K562 (cell line): Measurements from ENCODE around the gene GPS2. TPM values are rescaled to one million over a fixed set of nuclear protein-coding genes. Genes with fewer than 3 reads are reported as not detected.

Source experiments
- ATAC-seq: fragments of 200-7000 bp; cut with Tn5 transposase; 3 replicates; pipeline ENCODE4 v1.9.1; 2020; ENCODE audit warnings: moderate library complexity
- BruUV-seq: library from RNA; stranded (reverse); fragments of 400-500 nt; replicated peaks from 2 replicates; lab custom pipeline; 2021; lab: Mats Ljungman, UMichigan
- CTCF ChIA-PET: fragments of 300-600 bp; formaldehyde crosslinking; extraction: SDS; loops from one replicate; lab custom pipeline; 2021; ENCODE audit warnings: low intra/inter-chr PET ratio; lab: Yijun Ruan, JAX
- POLR2A ChIA-PET: fragments of 300-600, 350-650 bp; sonication (Branson Sonifier 250); formaldehyde crosslinking; extraction: SDS; loops from one replicate; lab custom pipeline; 2021; ENCODE audit warnings: antibody characterized with exemption, inconsistent platforms; lab: Yijun Ruan, JAX
- DNase-seq, 4 experiments: peaks; one replicate each; pipeline versions ENCODE4 v3.0.0 to v3.0.0-alpha.2; 2011 to 2018; ENCODE audit warnings: low spot score in 3 of 4, mixed read lengths in 3 of 4; ENCODE audit errors: extremely low read depth in 1 of 4
- FAIRE-seq: peaks from 2 replicates; lab custom pipeline; 2011; peaks lifted over from hg19 to GRCh38; lab: Jason Lieb, UNC
- H2AFZ ChIP-seq: 2 replicates; pipeline ENCODE4 v1.6.0; 2011; ENCODE audit warnings: low read depth, low read length, control low read depth, inconsistent platforms
- H3K27ac ChIP-seq: fragments of 200-600 bp; 3 replicates; pipeline ENCODE4 v1.8.0; 2011; ENCODE audit warnings: low read depth, mild to moderate bottlenecking, control low read depth, inconsistent platforms, low read length, moderate library complexity, mixed read lengths; ENCODE audit errors: extremely low read depth
- H3K27me3 ChIP-seq, 2 experiments: fragments of 300-600 bp in 1 of 2; 2 replicates in 1 of 2; 3 replicates in 1 of 2; pipeline versions ENCODE4 v1.6.0 to v1.8.0; 2011; ENCODE audit warnings: inconsistent platforms in 2 of 2, low read length in 2 of 2, mild to moderate bottlenecking in 1 of 2, mixed read lengths in 1 of 2, moderate library complexity in 1 of 2; ENCODE audit not compliant: control insufficient read depth in 2 of 2, insufficient read depth in 2 of 2
- H3K36me3 ChIP-seq: fragments of 300-600 bp; 3 replicates; pipeline ENCODE4 v1.8.0; 2011; ENCODE audit warnings: mild to moderate bottlenecking, low read length, inconsistent platforms; ENCODE audit not compliant: control insufficient read depth, insufficient read depth
- H3K4me1 ChIP-seq, 2 experiments: fragments of 200-600 bp in 1 of 2; replicated peaks in 1 of 2; 2 replicates in 1 of 2; 3 replicates in 1 of 2; pipeline versions ENCODE4 v1.5.1 to v1.8.0; 2011; ENCODE audit warnings: inconsistent platforms in 2 of 2, low read length in 2 of 2, mild to moderate bottlenecking in 1 of 2, mixed read lengths in 1 of 2, moderate library complexity in 1 of 2; ENCODE audit not compliant: control insufficient read depth in 2 of 2, insufficient read depth in 2 of 2
- H3K4me2 ChIP-seq: 2 replicates; pipeline ENCODE4 v1.6.1; 2011; ENCODE audit warnings: low read length, control low read depth, inconsistent platforms, mixed read lengths; ENCODE audit not compliant: insufficient read depth
- H3K4me3 ChIP-seq: fragments of 200-600 bp; sonication (generic), shearing (Covaris generic); 2 replicates; pipeline ENCODE4 v1.5.1; 2016; ENCODE audit warnings: control low read depth, inconsistent platforms
- H3K79me2 ChIP-seq: fragments of 200-600 bp; 3 replicates; pipeline ENCODE4 v1.8.0; 2011; ENCODE audit warnings: low read length, inconsistent platforms; ENCODE audit not compliant: control insufficient read depth, insufficient read depth
- H3K9ac ChIP-seq, 2 experiments: 2 replicates each; pipeline versions ENCODE4 v1.6.0 to v1.6.1; 2011; ENCODE audit warnings: low read depth in 2 of 2, low read length in 2 of 2, control low read depth in 1 of 2, inconsistent platforms in 1 of 2, mild to moderate bottlenecking in 1 of 2, mixed read lengths in 1 of 2; ENCODE audit not compliant: insufficient read depth in 1 of 2
- H3K9me1 ChIP-seq: one replicate; pipeline ENCODE4 v1.6.0; 2011; ENCODE audit warnings: inconsistent platforms, mild to moderate bottlenecking, low read length, moderate library complexity; ENCODE audit not compliant: control insufficient read depth, insufficient read depth
- H3K9me3 ChIP-seq: replicated peaks from 2 replicates; pipeline ENCODE4 v1.5.1; 2011; ENCODE audit warnings: low read depth, low read length, inconsistent platforms; ENCODE audit not compliant: control insufficient read depth, insufficient read depth
- H4K20me1 ChIP-seq: replicated peaks from 2 replicates; pipeline ENCODE4 v1.6.1; 2011; ENCODE audit warnings: low read length, inconsistent platforms, mixed read lengths; ENCODE audit not compliant: control insufficient read depth, insufficient read depth
- CBFB ChIP-seq: sonication (generic); formaldehyde crosslinking; IDR thresholded peaks from 2 replicates; pipeline ENCODE4 v1.4.0; 2020; ENCODE audit warnings: mild to moderate bottlenecking, missing genetic modification reagents
- CREB1 ChIP-seq, 2 experiments: sonication (generic) in 1 of 2; formaldehyde crosslinking in 1 of 2; IDR thresholded peaks; 2 replicates each; pipeline versions ENCODE4 v1.6.1 to v1.8.0; 2012 to 2022; ENCODE audit warnings: inconsistent platforms in 1 of 2, mild to moderate bottlenecking in 1 of 2, missing genetic modification reagents in 1 of 2, moderate library complexity in 1 of 2
- EGR1 ChIP-seq: fragments of 450-650 bp; conservative IDR thresholded peaks from 2 replicates; pipeline ENCODE4 v1.6.1; 2017; ENCODE audit warnings: mild to moderate bottlenecking
- FOXA3 ChIP-seq, 2 experiments: fragments of 450-650 bp in 1 of 2; sonication (generic) in 1 of 2; formaldehyde crosslinking; IDR thresholded peaks in 1 of 2; conservative IDR thresholded peaks in 1 of 2; 2 replicates each; pipeline versions ENCODE4 v1.4.0 to v1.8.0; 2020 to 2022; ENCODE audit warnings: mild to moderate bottlenecking in 2 of 2, missing genetic modification reagents in 1 of 2
- RBM22 ChIP-seq: fragments of 200-400 bp; formaldehyde crosslinking; IDR thresholded peaks from 2 replicates; pipeline ENCODE4 v1.6.1; 2018; ENCODE audit warnings: low read length, low read depth; ENCODE audit not compliant: poor library complexity, severe bottlenecking
- SAFB ChIP-seq: fragments of 200-400 bp; formaldehyde crosslinking; IDR thresholded peaks from 2 replicates; pipeline ENCODE4 v1.6.1; 2017; ENCODE audit warnings: low read depth, low read length, borderline replicate concordance
- WGBS: fragments of 100-300 bp; shearing (Covaris generic); methylation state at CpG from one replicate; pipeline ENCODE4 v1.1.6; 2016; ENCODE audit warnings: low coverage, mixed read lengths; ENCODE audit not compliant: insufficient coverage; ENCODE audit errors: missing lambda C conversion rate; 5-methylcytosine and 5-hydroxymethylcytosine counted together
- in situ Hi-C: fragments of 300-500 bp; cut with MboI; formaldehyde crosslinking; loops from 4 replicates; pipeline ENCODE4 v1.15.0; 2018; ENCODE audit warnings: inconsistent platforms, mixed read lengths
- intact Hi-C: fragments of 100-400 bp; cut with micrococcal nuclease; formaldehyde crosslinking; loops from 2 replicates; pipeline ENCODE4 v1.14.2; 2022
- polyA plus RNA-seq, 8 experiments: library from polyadenylated mRNA; depleted of rRNA in 4 of 8; stranded (reverse) in 5 of 8; unstranded in 3 of 8; fragments of >200 nt; fragmentation: Nextera tagmentation in 2 of 8; fragmentation: Illumina TruSeq in 1 of 8; extraction: Ambion mirVana in 2 of 8; extraction: Trizol in 1 of 8; gene quantifications; 2 replicates each; pipeline versions ENCODE4 v1.2.1 to v1.2.3, GENCODE V29; 2011 to 2014; ENCODE audit warnings: inconsistent platforms in 1 of 8, missing spikeins in 1 of 8
- total RNA-seq, 7 experiments: library from RNA; depleted of rRNA in 6 of 7; stranded (reverse); fragments of >200 nt in 6 of 7; fragmentation: Illumina TruSeq in 2 of 7; extraction: Trizol in 2 of 7; gene quantifications; 2 replicates each; pipeline versions ENCODE4 v1.2.1 to v1.2.3, GENCODE V29; 2011 to 2021; ENCODE audit warnings: low replicate concordance in 1 of 7

Gene GPS2
- total and polyA plus RNA-seq, 9 of the 15 experiments (the other 6 are each of a cell fraction or from before 2014, with no cell fraction given) = 18.3 to 75.7 (median 37.0) TPM

GRCh38 chr17:7327501-7327900 lies 12.3 kb upstream of the GPS2 start:
- peaks cover 41% of the 10 kb centered on the region; the same call in 2 of the 3 replicates for H3K36me3 ChIP-seq
- no TSS peak for BruUV-seq
- ChIA-PET POLR2A (no interaction called here), CTCF (no interaction called here)
- no peaks in the 10 kb centered on the region for H4K20me1 ChIP-seq
- peak overlapping the region in 1 of 2 experiments; percentile 78; a peak in 2 of 4 replicates for H3K9ac ChIP-seq
- no peaks in the 10 kb centered on the region for H3K27me3 ChIP-seq
- TF ChIP-seq EGR1 (peak; percentile 36), CBFB (CRISPR knock-in tag) (no peak)
- WGBS = 92% methylated on average over 7 of the region's 17 CpGs
- H3K4me3 ChIP-seq = peak overlapping the region; percentile 78; the same call in 1 of the 2 replicates
- no peak for ATAC-seq
- no peak for DNase-seq
- no peak overlapping the region for H2AFZ ChIP-seq
- intact Hi-C loops = no loop called here
- in situ Hi-C loops = no loop called here
- H3K9me1 ChIP-seq = no peaks in the 10 kb centered on the region
- H3K4me1 ChIP-seq = peaks cover 11 to 42% of the 10 kb centered on the region in 2 experiments
- FAIRE-seq = no peak
- H3K4me2 ChIP-seq = peak overlapping the region; percentile 93; the same call in 1 of the 2 replicates
- H3K79me2 ChIP-seq = peaks cover 16% of the 10 kb centered on the region
- H3K9me3 ChIP-seq = no peaks in the 10 kb centered on the region
- no peak overlapping the region for H3K27ac ChIP-seq

GRCh38 chr17:7327056-7327455 lies 11.9 kb upstream of the GPS2 start:
- Histone ChIP-seq H3K27me3 (no peaks in the 10 kb centered on the region), H3K4me2 (no peak overlapping the region), H3K36me3 (peaks cover 45% of the 10 kb centered on the region; the same call in 2 of the 3 replicates), H3K9ac (peak overlapping the region in 1 of 2 experiments; percentile 35; a peak in 1 of 4 replicates), H4K20me1 (no peaks in the 10 kb centered on the region), H3K9me3 (no peaks in the 10 kb centered on the region), H3K9me1 (no peaks in the 10 kb centered on the region), H2AFZ (no peak overlapping the region), H3K27ac (no peak overlapping the region), H3K4me1 (peaks cover 7 to 38% of the 10 kb centered on the region in 2 experiments), H3K4me3 (no peak overlapping the region), H3K79me2 (peaks cover 16% of the 10 kb centered on the region)
- intact Hi-C loops = no loop called here
- TF ChIP-seq RBM22 = no peak
- TF ChIP-seq FOXA3 (CRISPR knock-in tag; conservative IDR thresholded peaks at IDR 0.05 in 1 of 2, IDR thresholded peaks at IDR 0.05 in 1 of 2) = no peak
- no peak for TF ChIP-seq SAFB
- TF ChIP-seq CREB1 (IDR thresholded peaks at IDR 0.05) = no peak
- TF ChIP-seq CREB1 (CRISPR knock-in tag; IDR thresholded peaks at IDR 0.05) = no peak
- ATAC-seq (no peak), DNase-seq (no peak), FAIRE-seq (no peak)
- no TSS peak for BruUV-seq
- 100% methylated on average over 2 of the region's 7 CpGs for WGBS
- in situ Hi-C loops = no loop called here
- ChIA-PET POLR2A (interaction anchor here (0.6 kb wide), 1 partner anchor 487 kb away, joined by 3 read pairs; no protein-coding TSS in a partner anchor), CTCF (no interaction called here)
